NCI-H128 (cell line): ENCODE data around the gene LNX1.

Source experiments
- DNase-seq: peaks from one replicate; lab custom pipeline; 2025; ENCODE audit not compliant: unreplicated experiment; lab: John Stamatoyannopoulos, UW

Gene LNX1

GRCh38 chr4:53538756-53539155 lies 52.5 kb downstream of the LNX1 start:
- no peak for DNase-seq

- no peak for DNase-seq
These were observed 53.7 kb downstream of the LNX1 start for GRCh38 chr4:53537606-53538005.

DNA sequence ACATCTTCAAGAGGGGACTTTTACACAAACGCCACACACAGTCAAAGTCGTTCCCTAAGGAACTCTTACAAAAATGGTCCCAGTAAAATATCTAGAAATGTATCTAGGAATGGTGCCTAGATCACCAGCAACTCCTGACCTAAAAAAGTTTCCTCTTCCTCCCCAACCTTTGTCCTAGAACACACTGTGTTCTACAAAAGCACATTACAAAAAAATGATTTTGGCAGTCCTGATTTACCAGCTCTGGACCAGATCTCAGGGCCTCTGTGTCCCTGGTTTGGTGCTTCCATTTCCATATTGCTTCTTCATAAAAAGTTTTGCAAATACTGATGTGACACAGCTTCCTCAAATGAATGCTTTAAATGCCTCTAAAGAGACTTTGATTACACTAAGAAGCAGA lies 55.0 kb downstream of the LNX1 start:
- DNase-seq, result no peak

- DNase-seq, result no peak
These were observed 55.7 kb downstream of the LNX1 start for GRCh38 chr4:53535567-53535966.

GRCh38 chr4:53534684-53535083 lies 56.6 kb downstream of the LNX1 start:
- DNase-seq, result no peak

- no peak for DNase-seq
These were observed 58.8 kb downstream of the LNX1 start for GRCh38 chr4:53532521-53532920.

- DNase-seq, result no peak
These were observed 59.6 kb downstream of the LNX1 start for GRCh38 chr4:53531585-53532224.

DNA sequence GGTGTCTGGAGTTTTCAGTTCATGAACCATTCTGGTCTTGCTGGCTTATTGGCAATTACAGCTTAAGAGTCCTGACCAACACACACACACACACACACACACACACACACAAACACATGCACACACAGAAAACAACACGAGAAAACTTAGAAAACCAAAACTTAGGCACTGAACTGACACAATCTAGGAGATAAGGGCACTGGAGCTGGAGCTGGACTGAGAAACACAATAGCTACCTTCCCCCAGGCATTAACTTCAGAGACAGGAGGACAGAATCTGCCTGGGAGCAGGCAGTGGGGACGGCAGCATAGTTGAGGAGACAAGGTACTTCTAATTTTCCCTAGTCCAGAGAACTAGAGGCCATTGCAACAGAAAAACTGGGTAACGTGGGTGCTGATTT lies 62.3 kb downstream of the LNX1 start:
- no peak for DNase-seq

DNA sequence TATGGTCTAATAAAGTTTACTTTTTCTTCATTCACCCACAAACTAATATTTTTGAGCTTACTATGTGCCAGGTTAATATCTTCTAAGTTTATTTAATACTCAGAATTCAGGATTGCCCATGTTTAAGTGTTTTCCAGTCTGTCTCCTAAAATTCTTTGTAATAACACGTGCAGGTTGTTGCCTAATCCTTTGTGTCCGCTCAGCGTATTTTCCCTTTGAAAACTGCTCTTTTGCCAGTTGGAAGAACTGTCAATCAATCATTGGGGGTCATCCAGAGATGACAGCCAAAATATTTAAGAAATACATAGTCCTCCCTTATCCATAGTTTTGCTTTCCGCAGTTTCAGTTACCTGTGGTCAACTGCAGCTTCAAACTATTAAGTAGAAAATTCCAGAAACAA lies 63.4 kb downstream of the LNX1 start:
- DNase-seq, result no peak

- DNase-seq, result no peak
These were observed 64.0 kb downstream of the LNX1 start for GRCh38 chr4:53527326-53527725.

DNA sequence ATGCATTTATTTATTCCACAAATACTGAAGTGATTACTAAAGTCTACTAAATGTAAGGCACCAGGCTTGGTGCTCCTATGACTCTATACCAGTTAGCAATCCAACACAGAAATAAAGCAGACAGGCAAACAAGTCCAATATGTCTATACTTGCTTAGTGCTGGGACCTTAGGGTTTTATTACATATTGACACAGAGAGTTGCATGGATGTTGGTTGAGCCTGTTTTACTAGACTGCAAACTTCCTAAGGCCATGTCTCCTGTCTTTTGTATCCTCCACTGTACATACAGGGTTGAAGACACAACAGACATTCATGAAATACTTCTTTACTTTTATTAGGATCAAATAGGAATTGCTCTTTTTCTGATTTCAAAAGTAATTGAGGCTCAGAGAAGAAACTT lies 69.0 kb downstream of the LNX1 start:
- DNase-seq, result no peak

- no peak for DNase-seq
These were observed 71.2 kb downstream of the LNX1 start for GRCh38 chr4:53520116-53520515.

DNA sequence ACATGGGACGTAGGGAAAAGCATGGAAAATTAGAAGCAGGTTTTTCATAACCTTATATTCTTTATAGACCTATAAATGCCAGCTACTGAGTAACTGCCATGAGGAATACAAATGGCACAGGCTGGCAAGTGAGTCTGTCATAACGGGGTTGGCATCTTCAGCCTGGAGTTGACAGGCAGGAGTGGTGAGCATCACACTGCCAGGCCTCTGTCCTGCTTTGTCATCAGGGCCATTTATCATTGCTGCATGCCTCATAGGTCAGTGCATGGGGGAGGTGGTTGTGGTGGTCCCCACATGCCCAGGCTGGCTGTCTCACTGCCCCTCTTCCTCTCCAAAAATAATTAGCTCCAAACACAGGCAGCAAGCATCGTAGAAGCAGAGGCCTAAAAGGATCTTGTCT lies 72.5 kb downstream of the LNX1 start:
- no peak for DNase-seq

GRCh38 chr4:53515076-53515475 lies 76.2 kb downstream of the LNX1 start:
- DNase-seq, result no peak

DNA sequence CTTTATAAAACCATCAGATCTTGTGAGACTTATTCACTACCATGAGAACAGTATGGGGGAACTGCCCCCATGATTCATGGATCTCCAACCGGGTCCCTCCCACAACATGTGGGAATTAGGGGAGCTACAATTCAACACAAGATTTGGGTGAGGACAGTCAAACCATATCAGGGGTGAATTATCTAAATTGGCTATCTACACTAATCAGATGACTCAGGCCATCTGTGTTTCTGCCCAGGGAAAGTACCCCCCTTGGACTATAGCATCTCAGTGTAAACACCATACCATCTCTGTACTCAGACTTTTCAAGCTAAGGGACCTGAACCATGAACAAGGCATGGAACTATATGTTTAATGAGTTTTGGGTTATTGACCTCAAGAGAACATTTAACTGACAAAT lies 76.8 kb downstream of the LNX1 start:
- no peak for DNase-seq

- no peak for DNase-seq
These were observed 78.7 kb downstream of the LNX1 start for GRCh38 chr4:53512608-53513007.

DNA sequence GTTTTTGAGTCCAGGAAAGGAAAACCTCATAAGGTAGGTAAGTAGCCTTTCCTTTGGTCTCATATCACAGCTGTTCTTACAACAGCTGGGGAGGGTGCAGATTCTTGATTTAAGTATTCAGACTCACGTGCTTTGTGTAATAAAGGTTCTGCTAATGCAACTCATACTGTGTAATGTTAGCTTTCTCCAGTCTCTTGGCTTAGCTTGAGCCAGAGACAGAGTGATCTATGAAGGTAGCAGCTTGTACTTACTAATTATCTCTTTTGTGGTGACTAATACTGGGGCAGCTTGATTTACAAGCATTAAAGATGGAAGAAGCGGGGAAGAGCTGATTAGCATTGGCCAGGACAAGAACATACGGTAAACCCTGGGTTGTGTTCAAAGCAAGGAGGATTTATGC lies 80.3 kb downstream of the LNX1 start:
- no peak for DNase-seq

- DNase-seq, result no peak
These were observed 81.0 kb downstream of the LNX1 start for GRCh38 chr4:53510321-53510720.

- no peak for DNase-seq
These were observed 82.8 kb downstream of the LNX1 start for GRCh38 chr4:53508446-53508845.

DNA sequence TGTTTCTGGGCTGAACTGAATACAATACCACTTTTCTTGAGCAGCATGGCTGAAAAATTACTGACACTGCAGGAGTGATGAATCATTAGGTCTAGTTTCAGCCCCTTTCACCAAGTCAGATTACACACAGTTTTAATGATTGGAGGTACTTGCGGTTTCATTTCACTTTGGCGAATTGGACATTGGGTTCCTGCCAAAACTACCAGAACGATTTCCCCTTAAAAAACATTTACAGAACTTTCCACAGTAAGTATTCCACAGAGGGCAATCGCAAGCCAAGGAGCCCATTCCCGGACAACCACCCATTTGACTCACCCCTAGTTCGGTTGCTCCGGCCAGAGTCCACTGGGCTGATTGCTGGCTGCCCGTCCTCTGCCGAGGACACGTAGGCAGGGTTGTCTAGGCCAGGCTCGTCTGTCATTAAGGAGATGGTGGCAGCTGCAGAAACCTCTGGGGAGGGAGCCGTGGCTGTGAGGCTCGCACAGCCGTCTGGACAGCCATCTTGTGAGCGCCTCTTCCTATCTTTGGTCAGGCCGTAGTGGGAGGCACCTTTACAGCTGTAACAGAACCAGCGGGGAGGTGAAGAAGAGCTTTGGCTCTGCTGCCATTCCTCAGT lies 83.5 kb downstream of the LNX1 start:
- no peak for DNase-seq

DNA sequence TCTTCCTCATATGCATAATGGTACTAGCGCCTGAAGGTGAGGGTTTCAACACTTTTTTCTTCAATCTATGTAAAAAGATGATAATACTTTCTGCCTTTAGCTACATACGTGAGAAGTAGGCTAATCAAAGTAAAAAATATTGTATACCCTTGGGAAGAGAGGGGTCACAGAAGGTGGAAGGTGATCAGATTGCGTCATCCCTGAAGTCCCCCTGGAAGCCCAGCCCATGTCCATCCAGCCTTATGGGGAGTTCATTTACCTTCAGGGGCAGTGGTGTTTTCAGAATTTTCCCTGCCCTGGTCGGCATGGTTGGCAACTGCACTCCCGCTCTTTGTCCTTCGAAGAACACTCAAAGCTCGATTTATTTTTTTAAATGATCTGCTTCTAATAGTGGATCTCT lies 84.2 kb downstream of the LNX1 start:
- DNase-seq, result no peak

GRCh38 chr4:53505947-53506346 lies 85.3 kb downstream of the LNX1 start:
- no peak for DNase-seq

DNA sequence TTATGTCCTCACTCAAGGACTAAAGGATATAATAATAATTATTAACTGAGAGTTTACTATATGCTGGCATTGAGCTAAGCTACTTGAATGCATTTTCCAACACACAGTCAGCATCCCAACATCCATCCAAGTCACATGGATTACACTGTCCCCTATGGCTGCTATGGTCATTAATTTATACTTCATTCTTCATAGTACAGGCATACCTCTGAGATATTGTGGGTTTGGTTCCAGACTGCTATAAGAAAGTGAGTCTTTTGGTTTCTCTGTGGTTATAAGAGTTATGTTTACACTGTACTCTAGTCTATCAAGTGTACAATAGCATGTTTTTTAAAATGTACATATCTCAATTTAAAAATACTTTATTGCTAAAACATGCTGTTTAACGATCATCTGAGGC lies 89.2 kb downstream of the LNX1 start:
- DNase-seq, result no peak
